Karpas-422 (cell line): Measurements from ENCODE around the gene PITPNC1. TPM values are rescaled to one million over a fixed set of nuclear protein-coding genes. Genes with fewer than 3 reads are reported as not detected.

Experiments
- DNase-seq: peaks from one replicate; pipeline ENCODE4 v3.0.0-alpha.2; 2015
- H2AFZ ChIP-seq: fragments of 200-600 bp; sonication (generic); 2 replicates; pipeline ENCODE4 v1.6.1; 2014; ENCODE audit warnings: antibody characterized with exemption, low read length, mixed read lengths
- H3K27ac ChIP-seq: fragments of 200-600 bp; sonication (generic); 2 replicates; pipeline ENCODE4 v1.5.1; 2014; ENCODE audit warnings: mild to moderate bottlenecking, low read length, moderate library complexity
- H3K27me3 ChIP-seq: fragments of 200-600 bp; sonication (generic); 2 replicates; pipeline ENCODE4 v1.6.1; 2014; ENCODE audit warnings: low read length, mixed read lengths
- H3K36me3 ChIP-seq: fragments of 200-600 bp; sonication (generic); 2 replicates; pipeline ENCODE4 v1.6.1; 2014; ENCODE audit warnings: low read length, mixed read lengths; ENCODE audit not compliant: insufficient read depth
- H3K4me1 ChIP-seq: fragments of 200-600 bp; sonication (generic); 2 replicates; pipeline ENCODE4 v1.6.1; 2014; ENCODE audit warnings: mild to moderate bottlenecking, low read length, mixed read lengths
- H3K4me2 ChIP-seq: fragments of 200-600 bp; sonication (generic); 2 replicates; pipeline ENCODE4 v1.6.1; 2014; ENCODE audit warnings: low read length, low read depth, mild to moderate bottlenecking; ENCODE audit not compliant: poor library complexity, severe bottlenecking
- H3K4me3 ChIP-seq: fragments of 200-600 bp; sonication (generic); 2 replicates; pipeline ENCODE4 v1.5.1; 2014; ENCODE audit warnings: mild to moderate bottlenecking, antibody characterized with exemption, low read length, mixed read lengths
- H3K79me2 ChIP-seq: fragments of 200-600 bp; sonication (generic); 2 replicates; pipeline ENCODE4 v1.6.1; 2014; ENCODE audit warnings: mild to moderate bottlenecking, low read length, mixed read lengths
- H3K9ac ChIP-seq: fragments of 200-600 bp; sonication (generic); 2 replicates; pipeline ENCODE4 v1.6.0; 2014; ENCODE audit warnings: low read length
- H3K9me2 ChIP-seq: fragments of 200-600 bp; sonication (generic), shearing (Covaris generic); replicated peaks from 2 replicates; pipeline ENCODE4 v1.6.0; 2014; ENCODE audit warnings: mild to moderate bottlenecking, low read length, moderate library complexity; ENCODE audit not compliant: insufficient read depth
- H3K9me3 ChIP-seq: fragments of 300-700, 200-600 bp; sonication (generic); 2 replicates; pipeline ENCODE4 v1.6.1; 2014; ENCODE audit warnings: low read length, mixed read lengths
- H4K20me1 ChIP-seq: fragments of 200-600 bp; sonication (generic); 2 replicates; pipeline ENCODE4 v1.6.1; 2014; ENCODE audit warnings: mild to moderate bottlenecking, antibody characterized with exemption, low read length, low read depth; ENCODE audit not compliant: insufficient read depth
- total RNA-seq: library from RNA; depleted of rRNA; stranded (reverse); fragments of >200 nt; shearing (Covaris generic); gene quantifications from 2 replicates; pipeline ENCODE4 v1.2.3, GENCODE V29; 2014; ENCODE audit warnings: low replicate concordance

Gene PITPNC1
- total RNA-seq, 1 experiment from 2014 or later: 3.8 TPM

DNA sequence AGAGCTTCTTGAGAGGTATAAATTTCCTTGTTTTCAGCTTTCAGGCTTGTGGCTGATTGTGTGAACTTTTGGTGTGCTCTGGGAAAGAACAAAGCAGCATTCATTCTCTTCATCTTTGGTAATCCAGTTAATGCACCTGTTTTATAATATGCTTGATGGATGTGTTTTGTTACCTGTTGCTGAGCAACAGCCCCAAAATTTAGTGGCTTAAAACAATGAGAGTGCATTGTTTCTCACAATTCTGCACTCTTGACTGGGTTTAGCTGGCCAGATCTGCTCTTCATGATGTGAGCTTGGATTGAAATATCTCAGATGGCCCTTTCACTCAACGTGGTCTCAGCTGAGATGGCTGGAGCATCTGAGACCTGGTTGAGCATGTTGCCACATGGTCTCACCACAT is 281.9 kb downstream of the PITPNC1 start:
- Histone ChIP-seq H3K4me2 (no peak overlapping the region), H3K9ac (no peak overlapping the region), H3K79me2 (no peaks in the 10 kb centered on the region), H3K27me3 (no peaks in the 10 kb centered on the region), H2AFZ (no peak overlapping the region), H3K4me3 (no peak overlapping the region), H3K9me2 (no peaks in the 10 kb centered on the region), H4K20me1 (no peaks in the 10 kb centered on the region), H3K9me3 (peaks cover 3% of the 10 kb centered on the region; the same call in 1 of the 2 replicates), H3K27ac (no peak overlapping the region), H3K36me3 (no peaks in the 10 kb centered on the region), H3K4me1 (no peaks in the 10 kb centered on the region)
- no peak for DNase-seq

DNA sequence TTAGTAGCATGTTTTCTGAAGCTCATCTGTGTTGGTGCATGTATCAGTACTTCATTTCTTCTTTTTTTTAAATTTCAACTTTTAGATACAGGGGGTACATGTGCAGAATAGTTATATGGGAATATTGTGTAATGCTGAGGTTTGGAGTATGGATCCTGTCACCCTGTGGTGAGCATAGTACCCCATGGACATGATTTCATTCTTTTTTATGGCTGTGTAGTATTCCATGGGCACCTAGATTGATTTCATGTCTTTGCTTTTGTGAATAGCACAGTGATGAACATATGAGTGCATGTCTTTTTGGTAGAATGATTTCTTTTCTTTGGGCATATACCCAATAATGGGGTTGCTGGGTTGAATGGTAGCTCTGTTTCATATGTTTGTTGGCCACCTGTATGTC is 285.6 kb downstream of the PITPNC1 start:
- H3K27me3 ChIP-seq: no peaks in the 10 kb centered on the region
- no peaks in the 10 kb centered on the region for H3K9me2 ChIP-seq
- no peak overlapping the region for H3K4me3 ChIP-seq
- H3K79me2 ChIP-seq: no peaks in the 10 kb centered on the region
- H3K9ac ChIP-seq: no peak overlapping the region
- H3K36me3 ChIP-seq: no peaks in the 10 kb centered on the region
- H4K20me1 ChIP-seq: no peaks in the 10 kb centered on the region
- H3K9me3 ChIP-seq: peaks cover 3% of the 10 kb centered on the region; the same call in 1 of the 2 replicates
- no peak overlapping the region for H3K27ac ChIP-seq
- DNase-seq: no peak
- no peak overlapping the region for H2AFZ ChIP-seq
- H3K4me1 ChIP-seq: no peaks in the 10 kb centered on the region
- no peak overlapping the region for H3K4me2 ChIP-seq

DNA sequence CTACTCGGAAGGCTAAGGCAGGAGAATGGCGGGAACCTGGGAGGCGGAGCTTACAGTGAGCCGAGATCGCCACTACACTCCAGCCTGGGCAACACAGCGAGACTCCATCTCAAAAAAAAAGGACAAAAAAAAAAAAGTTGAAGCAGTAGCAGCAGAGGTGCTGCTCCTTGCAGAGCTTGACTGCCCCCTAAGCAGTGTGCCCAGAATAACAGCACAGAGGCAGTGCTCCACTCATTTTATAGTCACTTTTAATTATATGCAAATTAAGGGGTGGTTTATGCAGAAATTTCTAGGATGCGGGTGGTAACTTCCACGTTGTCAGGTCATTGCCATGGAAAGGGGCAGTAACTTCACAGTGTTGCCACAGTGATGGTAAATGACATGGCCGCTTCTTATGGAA is 286.4 kb downstream of the PITPNC1 start:
- DNase-seq: no peak
- Histone ChIP-seq H3K4me3 (no peak overlapping the region), H3K9me2 (no peaks in the 10 kb centered on the region), H3K27ac (no peak overlapping the region), H3K36me3 (no peaks in the 10 kb centered on the region), H3K9me3 (peaks cover 3% of the 10 kb centered on the region; the same call in 1 of the 2 replicates), H4K20me1 (no peaks in the 10 kb centered on the region), H3K4me1 (no peaks in the 10 kb centered on the region), H3K79me2 (no peaks in the 10 kb centered on the region), H3K27me3 (no peaks in the 10 kb centered on the region), H3K9ac (no peak overlapping the region), H3K4me2 (no peak overlapping the region), H2AFZ (no peak overlapping the region)

DNA sequence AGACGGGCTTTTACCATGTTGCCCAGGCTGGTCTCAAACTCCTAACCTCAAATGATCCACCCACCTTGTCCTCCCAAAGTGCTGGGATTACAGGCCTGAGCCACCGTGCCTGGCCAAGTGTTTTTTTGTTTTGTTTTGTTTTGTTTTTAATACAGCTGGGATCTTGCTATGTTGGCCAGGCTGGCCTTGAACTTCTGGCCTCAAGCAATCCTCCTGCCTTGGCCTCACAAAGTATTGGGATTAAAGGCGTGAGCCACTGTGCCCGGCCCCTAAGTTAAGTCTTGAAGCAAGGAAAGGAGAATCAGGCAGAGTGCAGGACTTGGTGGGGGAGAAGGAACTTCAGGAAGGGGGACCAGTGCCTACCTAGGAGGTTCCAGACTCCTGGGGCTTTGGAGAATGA is 288.9 kb downstream of the PITPNC1 start:
- no peaks in the 10 kb centered on the region for H3K36me3 ChIP-seq
- H3K9me2 ChIP-seq: no peaks in the 10 kb centered on the region
- no peak overlapping the region for H2AFZ ChIP-seq
- H3K4me3 ChIP-seq: no peak overlapping the region
- no peaks in the 10 kb centered on the region for H3K4me1 ChIP-seq
- no peak for DNase-seq
- H3K27ac ChIP-seq: no peak overlapping the region
- no peaks in the 10 kb centered on the region for H3K27me3 ChIP-seq
- no peaks in the 10 kb centered on the region for H4K20me1 ChIP-seq
- H3K79me2 ChIP-seq: no peaks in the 10 kb centered on the region
- no peak overlapping the region for H3K4me2 ChIP-seq
- H3K9me3 ChIP-seq: 0 out of 2 replicates have a peak, but pooled peaks cover 3% of the 10 kb centered on the region
- no peak overlapping the region for H3K9ac ChIP-seq

DNA sequence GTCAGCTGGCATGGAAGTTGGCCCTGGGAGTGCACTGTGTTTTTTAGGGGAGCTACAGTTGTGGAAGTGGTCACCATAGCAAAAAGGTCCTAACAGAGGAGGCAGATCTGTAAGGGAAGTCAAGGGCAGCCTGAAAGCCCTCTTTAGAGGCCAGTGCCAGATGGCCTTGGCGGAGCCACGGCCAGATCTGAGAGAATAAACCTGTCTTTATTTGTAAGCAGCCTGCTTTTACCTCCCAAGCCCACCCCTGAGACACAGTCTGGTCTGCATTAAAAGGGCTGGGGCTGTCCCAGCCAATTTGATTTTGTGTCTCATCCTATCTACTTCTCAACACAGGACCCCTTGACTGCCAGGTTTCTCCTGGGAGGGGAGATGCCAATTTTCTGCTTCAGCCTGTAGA is 289.6 kb downstream of the PITPNC1 start:
- Histone ChIP-seq H3K9ac (no peak overlapping the region), H3K4me1 (no peaks in the 10 kb centered on the region), H3K9me2 (no peaks in the 10 kb centered on the region), H3K9me3 (0 out of 2 replicates have a peak, but pooled peaks cover 3% of the 10 kb centered on the region), H3K36me3 (no peaks in the 10 kb centered on the region), H3K4me2 (no peak overlapping the region), H2AFZ (no peak overlapping the region), H3K79me2 (no peaks in the 10 kb centered on the region), H3K27me3 (no peaks in the 10 kb centered on the region), H3K27ac (no peak overlapping the region), H3K4me3 (no peak overlapping the region), H4K20me1 (no peaks in the 10 kb centered on the region)
- no peak for DNase-seq

DNA sequence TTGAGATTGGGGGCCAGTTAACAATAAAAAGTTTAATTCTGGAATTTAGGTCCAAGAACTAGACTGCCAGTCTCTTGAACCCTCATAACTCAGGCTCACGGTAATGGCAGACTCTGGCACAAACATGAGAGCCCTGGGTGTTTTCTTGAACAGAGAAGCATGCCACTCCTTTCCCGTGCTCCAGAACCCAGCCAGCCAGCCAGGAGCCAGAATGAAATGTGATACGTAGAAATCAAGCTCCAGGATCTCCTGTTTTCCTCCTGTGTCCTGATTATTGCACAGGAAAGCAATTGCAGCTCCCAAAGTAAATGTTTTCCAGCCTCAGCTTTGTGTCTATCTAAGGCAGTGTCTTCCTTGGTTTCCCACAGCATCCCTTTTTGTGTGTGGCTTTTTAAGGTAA is 294.4 kb downstream of the PITPNC1 start:
- H3K4me2 ChIP-seq: no peak overlapping the region

DNA sequence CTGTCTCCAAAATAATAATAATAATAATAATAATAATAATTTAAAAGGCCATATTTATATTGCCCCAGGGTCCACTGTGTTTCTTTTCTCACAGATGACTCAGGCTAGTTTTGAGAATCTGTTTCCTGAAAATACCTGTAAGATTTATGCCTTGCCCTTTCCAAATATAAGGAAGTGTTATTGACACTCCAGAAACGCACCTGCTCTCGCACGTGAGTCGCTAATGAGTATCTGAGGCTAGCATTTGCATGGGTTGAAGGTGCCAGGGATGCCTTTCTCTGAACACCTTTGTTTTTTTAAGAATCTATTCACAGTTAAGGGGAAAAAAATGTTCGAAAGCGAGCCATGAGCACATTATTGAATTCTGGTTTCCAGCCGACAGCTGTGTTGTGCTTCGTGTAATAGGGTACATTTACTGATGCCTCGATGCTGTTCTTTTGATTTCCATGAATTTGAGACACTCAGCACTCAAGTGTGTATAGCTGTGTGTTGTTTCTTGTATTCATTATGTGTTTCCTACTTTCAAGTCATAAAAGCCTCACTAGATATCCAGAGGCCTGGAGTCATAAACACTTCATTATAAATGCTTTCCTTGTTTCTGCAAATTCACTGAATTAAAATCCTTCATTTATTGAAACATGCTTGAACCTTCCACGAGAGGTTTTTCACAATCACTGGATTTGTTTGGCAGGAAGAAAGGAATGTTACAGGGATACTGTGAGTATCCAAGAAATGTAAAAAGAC is 295.7 kb downstream of the PITPNC1 start:
- no peak overlapping the region for H3K9ac ChIP-seq
- no peaks in the 10 kb centered on the region for H3K36me3 ChIP-seq
- no peak overlapping the region for H3K4me3 ChIP-seq
- H3K4me1 ChIP-seq: no peaks in the 10 kb centered on the region
- no peaks in the 10 kb centered on the region for H3K9me3 ChIP-seq
- H3K4me2 ChIP-seq: no peak overlapping the region
- H3K27ac ChIP-seq: no peak overlapping the region
- no peaks in the 10 kb centered on the region for H3K27me3 ChIP-seq
- H4K20me1 ChIP-seq: no peaks in the 10 kb centered on the region
- no peaks in the 10 kb centered on the region for H3K79me2 ChIP-seq
- H2AFZ ChIP-seq: no peak overlapping the region
- no peak for DNase-seq
- H3K9me2 ChIP-seq: no peaks in the 10 kb centered on the region

More for the DNA sequence above, 294.4 kb downstream of the PITPNC1 start:
- H3K9ac ChIP-seq: no peak overlapping the region
- H3K4me1 ChIP-seq: no peaks in the 10 kb centered on the region
- H3K4me3 ChIP-seq: no peak overlapping the region
- no peak for DNase-seq
- no peak overlapping the region for H2AFZ ChIP-seq
- H3K9me2 ChIP-seq: no peaks in the 10 kb centered on the region
- H3K79me2 ChIP-seq: no peaks in the 10 kb centered on the region
- H3K9me3 ChIP-seq: no peaks in the 10 kb centered on the region
- no peaks in the 10 kb centered on the region for H3K36me3 ChIP-seq
- H4K20me1 ChIP-seq: no peaks in the 10 kb centered on the region
- no peak overlapping the region for H3K27ac ChIP-seq
- H3K27me3 ChIP-seq: no peaks in the 10 kb centered on the region

DNA sequence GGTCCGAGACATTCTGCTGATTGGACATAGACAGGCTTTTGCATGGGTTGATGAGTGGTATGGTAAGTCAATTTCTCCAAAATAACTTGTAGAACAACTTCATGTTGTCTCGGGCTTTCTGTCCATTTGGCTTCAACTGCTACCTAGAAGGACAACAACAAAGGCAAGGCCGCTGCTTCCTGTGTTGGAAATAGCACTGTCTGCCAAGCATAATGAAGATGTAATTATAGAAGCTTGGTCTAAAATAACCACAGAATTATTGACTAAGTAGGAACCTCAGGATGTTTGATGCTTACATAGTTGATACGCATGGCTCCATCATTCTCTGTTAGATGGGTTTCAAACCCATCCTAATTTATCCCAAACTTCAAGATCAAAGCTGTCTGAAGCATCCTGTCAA is 298.4 kb downstream of the PITPNC1 start:
- Histone ChIP-seq H3K27me3 (no peaks in the 10 kb centered on the region), H3K4me2 (no peak overlapping the region), H3K4me1 (no peaks in the 10 kb centered on the region), H3K27ac (no peak overlapping the region), H3K4me3 (no peak overlapping the region), H2AFZ (no peak overlapping the region), H3K79me2 (no peaks in the 10 kb centered on the region), H3K9me3 (no peaks in the 10 kb centered on the region), H3K9me2 (no peaks in the 10 kb centered on the region), H4K20me1 (no peaks in the 10 kb centered on the region), H3K9ac (no peak overlapping the region), H3K36me3 (no peaks in the 10 kb centered on the region)
- no peak for DNase-seq
